ENCODE results near the gene NSMF.

NSMF gene

GRCh38 chr9:137438591-137439157, 20.5 kb downstream of the NSMF start:
- Histone ChIP-seq H3K9me3 (ENCODE audit: control insufficient read depth, insufficient read depth, low read depth, low read length) (no peaks in the 10 kb centered on the region), H3K4me3 (ENCODE audit: low read depth, low read length) (no peak overlapping the region), H3K27ac (ENCODE audit: extremely low read depth, low read depth, low read length) (no peak overlapping the region), H3K36me3 (ENCODE audit: control insufficient read depth in 2 of 2, insufficient read depth in 1 of 2, low read length in 2 of 2) (no peaks in the 10 kb centered on the region), H3K4me1 (ENCODE audit: control insufficient read depth, insufficient read depth, low read length) (no peaks in the 10 kb centered on the region)
- ChIA-PET CTCF (no interaction called here), POLR2A (no interaction called here)
- TF ChIP-seq ZNF280D (tag by site-specific recombination; IDR thresholded peaks at IDR 0.05): no peak
- TF ChIP-seq ZFP41 (tag by site-specific recombination; IDR thresholded peaks at IDR 0.05; ENCODE audit: borderline replicate concordance): no peak
- 0 out of 2 replicates have a peak, but pooled peaks have one; percentile 11 for TF ChIP-seq KLF8 (tag by site-specific recombination; IDR thresholded peaks at IDR 0.05)
- TF ChIP-seq KLF16 (tag by site-specific recombination; IDR thresholded peaks at IDR 0.05): no peak
- TF ChIP-seq ZNF837 (tag by site-specific recombination; IDR thresholded peaks at IDR 0.05): no peak
- TF ChIP-seq BCL11A (tag by site-specific recombination; IDR thresholded peaks at IDR 0.05; ENCODE audit: low read depth): no peak
- no peak for TF ChIP-seq ZBTB1 (tag by site-specific recombination; IDR thresholded peaks at IDR 0.05)
- TF ChIP-seq ZNF341 (tag by site-specific recombination; IDR thresholded peaks at IDR 0.05; ENCODE audit: low read depth): no peak
- no peak for TF ChIP-seq TCF7L2 (IDR thresholded peaks at IDR 0.05; ENCODE audit: borderline replicate concordance, low read depth, low read length)
- TF ChIP-seq ZNF561 (tag by site-specific recombination; IDR thresholded peaks at IDR 0.05; ENCODE audit: borderline replicate concordance): no peak
- TF ChIP-seq ZBTB6 (tag by site-specific recombination; IDR thresholded peaks at IDR 0.05): no peak; the same call in 1 of the 2 replicates
- TF ChIP-seq ZNF114 (tag by site-specific recombination; IDR thresholded peaks at IDR 0.05): no peak
- no peak for TF ChIP-seq ZNF416 (tag by site-specific recombination; IDR thresholded peaks at IDR 0.05)
- no peak for TF ChIP-seq ZNF23 (tag by site-specific recombination; IDR thresholded peaks at IDR 0.05; ENCODE audit: borderline replicate concordance)
- no peak for TF ChIP-seq ZNF670 (tag by site-specific recombination; IDR thresholded peaks at IDR 0.05; ENCODE audit: low read depth)
- TF ChIP-seq ZBTB48 (tag by site-specific recombination; IDR thresholded peaks at IDR 0.05): no peak
- TF ChIP-seq GLIS1 (tag by site-specific recombination; IDR thresholded peaks at IDR 0.05): peak; percentile 66
- no peak for TF ChIP-seq KLF1 (tag by site-specific recombination; IDR thresholded peaks at IDR 0.05)
- TF ChIP-seq ZNF558 (tag by site-specific recombination; IDR thresholded peaks at IDR 0.05): no peak
- TF ChIP-seq ZNF202 (tag by site-specific recombination; IDR thresholded peaks at IDR 0.05; ENCODE audit: borderline replicate concordance): no peak
- no peak for TF ChIP-seq ZNF18 (tag by site-specific recombination; IDR thresholded peaks at IDR 0.05)
- TF ChIP-seq SETDB1 (IDR thresholded peaks at IDR 0.05; ENCODE audit: insufficient read length, low read length): no peak
- TF ChIP-seq ZBTB7A (tag by site-specific recombination; IDR thresholded peaks at IDR 0.05; ENCODE audit: low read depth): 0 out of 2 replicates have a peak, but pooled peaks have one; percentile 17
- TF ChIP-seq ZBTB8A (tag by site-specific recombination; IDR thresholded peaks at IDR 0.05): no peak
- peak; percentile 28; the same call in 1 of the 2 replicates for TF ChIP-seq PATZ1 (tag by site-specific recombination; IDR thresholded peaks at IDR 0.05)
- TF ChIP-seq ATF2 (tag by site-specific recombination; IDR thresholded peaks at IDR 0.05; ENCODE audit: low read depth): no peak
- no peak for TF ChIP-seq ZNF426 (tag by site-specific recombination; IDR thresholded peaks at IDR 0.05)
- TF ChIP-seq ZNF157 (tag by site-specific recombination; IDR thresholded peaks at IDR 0.05): no peak
- TF ChIP-seq ZNF501 (tag by site-specific recombination; IDR thresholded peaks at IDR 0.05): no peak
- TF ChIP-seq GLIS2 (tag by site-specific recombination; IDR thresholded peaks at IDR 0.05): peak; percentile 51

All from HEK293 (cell line).